H1 (cell line): ENCODE data around the gene SH3PXD2A. TPM values are rescaled to one million over a fixed set of nuclear protein-coding genes. Genes with fewer than 3 reads are reported as not detected.

Source experiments
- KDM4A ChIP-seq: IDR thresholded peaks from one replicate; pipeline ENCODE4 v1.7.1; 2012; ENCODE audit warnings: low read depth, mild to moderate bottlenecking, moderate library complexity, low read length, inconsistent platforms; ENCODE audit not compliant: severe bottlenecking
- RAD21 ChIP-seq, 2 experiments: IDR thresholded peaks in 1 of 2; conservative IDR thresholded peaks in 1 of 2; 2 replicates each; pipeline ENCODE4 v1.6.1; 2011; ENCODE audit warnings: low read depth in 2 of 2, low read length in 2 of 2, improper control_type of control experiment in 1 of 2, inconsistent platforms in 1 of 2, mild to moderate bottlenecking in 1 of 2, moderate library complexity in 1 of 2
- SP1 ChIP-seq: IDR thresholded peaks from 2 replicates; pipeline ENCODE4 v1.6.1; 2011; ENCODE audit warnings: low read depth, low read length
- TAF7 ChIP-seq: optimal IDR thresholded peaks from 2 replicates; pipeline ENCODE3; 2011; ENCODE audit warnings: low read depth, mild to moderate bottlenecking, inconsistent platforms, low read length, moderate library complexity, borderline replicate concordance
- polyA plus RNA-seq, 7 experiments: library from polyadenylated mRNA; depleted of rRNA in 3 of 7; stranded (reverse) in 5 of 7; unstranded in 2 of 7; fragments of >200 nt in 5 of 7; fragments of 200-250 nt in 2 of 7; gene quantifications; 1 replicate in 5 of 7; 2 replicates in 1 of 7; 4 replicates in 1 of 7; pipeline versions ENCODE4 v1.2.1 to v1.2.3, GENCODE V29; 2011 to 2013; ENCODE audit warnings: missing spikeins in 2 of 7, mixed read lengths in 2 of 7
- total RNA-seq: library from RNA; stranded (reverse); fragmentation: NEBNext Ultra II Directional; extraction: Animal tissue kit (Norgen Biotek cat#: 25700); gene quantifications from 2 replicates; pipeline ENCODE4 v1.2.1, GENCODE V29; 2021
- TF ChIP-seq, protein P1 (sequence below): IDR thresholded peaks from 2 replicates; pipeline ENCODE4 v1.6.1; 2011; ENCODE audit warnings: low read depth, mild to moderate bottlenecking, low read length; ENCODE audit not compliant: insufficient read depth

SH3PXD2A gene
- total and polyA plus RNA-seq, 2 of the 8 experiments (the other 6 are each of a cell fraction or from before 2014, with no cell fraction given), result 5.4 to 16.3 TPM

GRCh38 chr10:103802637-103803353 is 52.6 kb downstream of the SH3PXD2A start (continued):
- TF ChIP-seq RAD21 (IDR thresholded peaks at IDR 0.05 in 1 of 2, conservative IDR thresholded peaks at IDR 0.05 in 1 of 2; ENCODE audit: low read depth in 2 of 2, low read length in 2 of 2) (no peak), KDM4A (no peak), SP1 (no peak), TAF7 (no peak)
- TF ChIP-seq, protein P1, sequence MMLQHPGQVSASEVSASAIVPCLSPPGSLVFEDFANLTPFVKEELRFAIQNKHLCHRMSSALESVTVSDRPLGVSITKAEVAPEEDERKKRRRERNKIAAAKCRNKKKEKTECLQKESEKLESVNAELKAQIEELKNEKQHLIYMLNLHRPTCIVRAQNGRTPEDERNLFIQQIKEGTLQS, result no peak
